Cardiac septum (tissue), 1 donor: ENCODE results near the gene CFL1. TPM values are rescaled to one million over a fixed set of nuclear protein-coding genes. Genes with fewer than 3 reads are reported as not detected.

Source experiments
- DNase-seq: peaks from one replicate; pipeline ENCODE4 v3.0.0-alpha.2; 2020; ENCODE audit warnings: low spot score
- intact Hi-C: fragments of 100-400 bp; cut with DNase I; formaldehyde crosslinking; loops from one replicate; pipeline ENCODE4 v1.14.0; 2022
- total RNA-seq: library from RNA; stranded (reverse); fragmentation: NEBNext Ultra II Directional; extraction: Animal tissue kit (Norgen Biotek cat#: 25700); gene quantifications from one replicate; pipeline ENCODE4 v1.2.1, GENCODE V29; 2021
- donor health status: DM: no; HTN: no; CAD: no.

CFL1 gene
- total RNA-seq, 1 donor from 2014 or later, result 434 TPM

DNA sequence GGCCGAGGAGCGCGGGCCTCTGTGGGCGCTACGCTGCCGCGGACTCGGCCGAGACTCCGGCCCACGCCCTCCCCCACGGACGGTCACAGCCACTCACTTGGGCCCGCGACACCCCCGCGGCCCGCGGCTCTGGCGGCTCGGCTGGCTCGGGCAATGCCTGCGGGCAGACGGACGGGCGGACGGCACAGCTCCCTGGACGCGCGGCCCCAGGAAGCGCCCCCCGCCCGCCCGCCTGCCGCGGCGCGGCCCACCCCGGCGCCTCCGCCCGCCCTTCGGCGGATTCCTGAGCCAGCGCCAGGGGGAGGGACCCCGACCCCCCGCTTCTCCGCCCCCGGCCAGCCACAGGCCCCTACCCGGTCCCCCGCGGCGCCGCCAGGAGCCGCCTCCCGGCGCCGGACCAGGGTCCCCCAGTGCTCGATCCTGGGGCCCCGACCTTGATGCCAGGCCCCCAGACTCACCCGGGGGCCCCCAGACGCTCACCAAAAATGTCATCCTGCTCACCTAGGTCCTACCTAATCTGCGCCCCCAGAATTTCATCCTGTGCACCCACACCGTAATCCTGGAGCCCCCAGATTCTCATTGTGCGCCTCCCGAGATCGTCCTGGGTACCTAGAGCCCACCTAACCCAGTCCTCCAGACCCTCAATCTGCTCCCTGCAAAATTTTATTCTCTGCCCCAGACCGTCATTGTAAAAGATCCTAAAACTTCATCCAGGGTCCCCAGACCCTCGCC lies 14.8 kb upstream of the CFL1 start, which contains the start of gene EFEMP2:
EFEMP2 (minus strand) TSS at position 215 of the 732 bp plus-strand sequence. CDS start 446 bp downstream, outside the sequence.
- intact Hi-C loops, result loop anchor here (1.0 to 2.0 kb wide), 2 partner anchors 12 to 16 kb away; partner anchors contain the start of genes FIBP and MUS81
- no peak for DNase-seq

DNA sequence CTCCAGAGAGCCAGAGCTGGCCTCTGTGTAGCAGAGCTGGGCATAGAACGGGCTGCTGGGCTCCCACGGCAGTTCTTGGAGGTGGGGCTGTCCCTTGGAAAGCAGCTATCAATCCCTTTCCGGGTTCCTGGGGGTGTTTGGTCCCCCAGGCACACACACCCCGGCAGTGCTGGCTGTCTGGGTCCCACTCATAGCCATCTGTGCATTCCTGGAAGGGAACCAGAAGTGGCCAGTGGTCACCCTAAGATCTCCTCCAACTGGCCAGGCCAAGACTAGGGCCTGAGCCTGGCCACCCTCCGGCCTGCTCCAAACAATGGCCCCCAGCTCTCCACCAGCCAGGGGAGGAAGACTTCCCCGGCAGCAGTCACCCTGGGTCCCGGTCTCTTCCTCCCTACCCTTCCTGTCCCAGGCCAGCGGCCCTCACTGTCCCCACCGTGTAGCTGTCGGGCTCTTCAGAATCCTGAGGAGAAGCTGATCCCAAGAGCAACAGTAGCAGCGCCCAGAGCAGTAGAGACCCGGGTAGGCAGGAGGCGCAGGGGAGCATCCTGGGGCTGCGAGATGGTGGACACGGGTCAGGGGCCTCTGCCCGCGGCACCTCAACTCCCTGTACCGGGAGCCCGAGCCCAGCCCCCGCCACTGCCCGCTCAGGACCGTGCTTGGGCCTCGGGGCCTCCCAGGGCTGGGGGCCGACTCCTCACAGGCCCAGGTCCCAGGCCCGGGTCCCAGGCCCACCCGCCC lies 14.0 kb upstream of the CFL1 start:
- no peak for DNase-seq
- intact Hi-C loops, result loop anchor here (2.0 kb wide), 1 partner anchor 17 kb away; the partner anchor contains the start of gene FIBP

DNA sequence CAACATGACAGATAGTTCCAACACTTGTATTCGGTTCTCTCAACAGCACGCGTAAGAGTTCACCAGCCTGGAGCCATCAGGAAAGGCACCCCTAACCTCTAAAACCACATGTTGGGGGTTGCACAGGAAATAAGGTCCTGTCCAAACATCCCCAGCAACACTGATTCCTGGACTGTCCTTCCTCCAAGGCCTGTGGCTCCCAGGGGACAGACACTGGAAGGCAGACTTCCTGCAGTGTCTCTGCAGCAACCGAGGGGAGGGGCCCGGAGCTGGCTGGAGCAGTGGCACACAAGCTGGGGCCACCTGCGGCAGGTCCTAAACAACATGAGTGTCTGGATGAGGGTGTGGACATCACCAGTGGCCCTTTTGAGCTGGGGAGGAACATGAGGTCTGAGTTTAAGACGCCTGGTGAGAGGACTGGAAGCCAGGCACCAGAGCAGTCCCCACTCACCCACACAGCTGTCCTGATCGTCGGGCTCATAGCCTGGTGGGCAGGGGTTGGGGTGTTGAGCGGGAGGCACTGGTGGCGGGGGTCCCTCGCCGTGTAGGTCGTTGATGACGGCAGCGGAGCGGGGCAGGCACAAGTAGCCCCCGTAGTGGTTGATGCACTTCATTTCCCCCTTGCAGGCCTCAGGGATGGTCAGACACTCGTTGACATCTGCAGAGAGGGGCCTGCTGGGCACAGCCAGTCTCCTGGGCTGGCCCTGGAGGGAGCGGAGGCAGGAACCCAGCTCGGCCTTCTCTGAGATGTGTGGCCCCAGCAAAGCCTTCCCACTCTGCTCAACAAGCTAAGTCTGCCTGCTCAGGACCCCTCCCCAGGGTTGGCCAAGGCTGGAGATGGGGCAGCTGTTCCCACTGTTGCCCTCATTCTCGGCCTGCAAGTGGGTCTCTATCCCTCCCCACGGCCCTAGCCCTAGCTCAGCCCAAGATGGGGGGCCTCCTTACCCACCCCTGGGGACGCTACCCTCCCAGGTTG lies 13.0 kb upstream of the CFL1 start:
- no peak for DNase-seq

DNA sequence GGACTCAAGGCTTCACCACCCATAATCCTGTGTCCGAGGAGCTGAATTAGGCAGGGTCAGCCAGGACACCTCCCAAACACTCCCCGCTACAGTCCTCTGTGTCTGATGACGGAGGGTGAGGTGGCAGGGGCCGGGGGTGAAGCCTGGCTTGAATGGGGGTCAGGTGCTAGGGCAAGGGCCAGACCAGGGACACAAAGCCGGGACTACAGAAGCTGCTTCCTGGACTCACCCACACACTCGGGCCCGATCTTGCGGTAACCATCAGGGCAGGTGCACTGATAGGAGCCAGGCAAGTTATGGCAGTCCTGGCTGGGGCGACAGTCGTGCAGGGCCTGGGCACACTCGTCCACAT lies 12.3 kb upstream of the CFL1 start:
- intact Hi-C loops, result no loop called here
- no peak for DNase-seq

More for the DNA sequence above, 13.0 kb upstream of the CFL1 start:
- intact Hi-C loops, result no loop called here

DNA sequence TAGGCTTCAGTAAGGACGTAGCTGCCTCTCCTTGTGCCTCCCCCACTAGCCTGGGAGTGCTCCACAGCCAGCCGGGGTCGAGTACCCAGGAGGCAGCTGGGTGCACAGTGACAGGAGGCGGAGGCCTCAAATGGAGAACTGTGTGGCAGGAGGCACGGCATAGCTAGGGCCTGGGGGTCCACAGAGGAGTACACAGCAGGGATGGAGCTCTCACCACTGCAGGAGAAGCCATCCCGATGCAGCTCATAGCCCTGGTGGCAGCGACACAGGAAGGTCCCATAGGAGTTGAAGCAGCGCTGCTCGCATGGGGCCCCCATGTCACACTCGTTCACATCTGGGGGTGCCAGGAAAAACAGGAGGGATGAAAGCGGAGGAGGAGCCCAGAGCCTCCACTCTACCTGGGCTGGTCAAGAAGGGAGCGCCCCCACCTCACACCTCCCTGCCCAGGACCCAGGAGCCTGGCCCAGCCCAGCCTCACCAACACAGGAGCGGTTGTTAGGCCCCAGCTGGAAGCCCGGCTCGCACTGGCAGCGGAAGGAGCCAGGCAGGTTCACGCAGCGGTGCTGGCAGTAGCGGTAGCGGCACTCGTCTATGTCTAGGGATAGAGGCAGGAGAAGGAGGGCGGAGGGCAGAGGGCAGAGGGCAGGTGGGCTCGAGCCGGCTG lies 11.8 kb upstream of the CFL1 start:
- DNase-seq, result no peak
- intact Hi-C loops, result no loop called here

DNA sequence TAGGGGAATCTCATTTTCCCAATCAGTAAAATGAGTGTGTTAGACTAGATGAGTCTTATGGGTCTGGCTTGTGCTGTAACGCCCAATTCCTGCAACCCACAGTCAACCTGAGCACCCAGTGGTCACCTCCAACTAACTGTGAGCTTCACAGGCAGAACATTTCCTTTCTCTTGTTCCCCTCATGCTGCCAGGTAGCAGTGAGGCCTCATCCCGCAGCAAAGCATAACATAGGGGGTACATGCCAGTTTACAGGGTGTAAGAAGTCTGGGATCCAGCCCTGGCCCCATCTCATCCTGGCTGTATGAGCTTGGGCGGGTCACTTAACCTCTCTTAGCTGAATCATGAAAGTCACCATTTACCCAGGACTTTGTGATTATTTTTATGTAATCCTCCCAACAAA lies 10.9 kb upstream of the CFL1 start:
- DNase-seq, result no peak
- intact Hi-C loops, result no loop called here

DNA sequence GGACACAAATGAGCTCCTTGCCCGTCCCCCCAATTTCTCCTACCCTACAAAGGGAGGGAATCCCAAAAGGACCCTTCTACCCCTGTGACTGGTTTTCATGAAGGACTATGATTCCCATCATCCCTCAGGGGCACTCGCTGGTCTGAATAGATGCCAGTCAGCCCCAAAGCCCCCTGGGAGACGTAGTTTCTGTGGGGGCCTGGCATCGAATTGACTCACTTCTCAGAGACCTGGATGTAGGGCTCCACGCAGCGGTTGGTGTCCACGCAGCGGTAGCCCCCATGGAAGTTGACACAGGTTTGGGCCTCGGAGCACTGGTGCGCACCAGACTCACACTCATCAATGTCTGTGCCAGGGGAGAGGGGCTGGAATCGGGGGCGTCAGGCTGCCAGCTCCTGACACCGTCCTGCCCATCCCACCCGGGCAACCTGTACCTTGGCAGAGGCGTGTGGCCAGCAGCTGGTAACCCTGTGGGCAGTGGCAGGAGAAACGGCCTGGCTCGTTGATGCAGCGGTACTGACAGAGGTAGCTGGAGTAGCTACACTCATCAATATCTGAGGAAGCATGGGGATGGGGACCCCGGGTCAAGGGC lies 10.2 kb upstream of the CFL1 start:
- intact Hi-C loops, result no loop called here
- DNase-seq, result no peak

DNA sequence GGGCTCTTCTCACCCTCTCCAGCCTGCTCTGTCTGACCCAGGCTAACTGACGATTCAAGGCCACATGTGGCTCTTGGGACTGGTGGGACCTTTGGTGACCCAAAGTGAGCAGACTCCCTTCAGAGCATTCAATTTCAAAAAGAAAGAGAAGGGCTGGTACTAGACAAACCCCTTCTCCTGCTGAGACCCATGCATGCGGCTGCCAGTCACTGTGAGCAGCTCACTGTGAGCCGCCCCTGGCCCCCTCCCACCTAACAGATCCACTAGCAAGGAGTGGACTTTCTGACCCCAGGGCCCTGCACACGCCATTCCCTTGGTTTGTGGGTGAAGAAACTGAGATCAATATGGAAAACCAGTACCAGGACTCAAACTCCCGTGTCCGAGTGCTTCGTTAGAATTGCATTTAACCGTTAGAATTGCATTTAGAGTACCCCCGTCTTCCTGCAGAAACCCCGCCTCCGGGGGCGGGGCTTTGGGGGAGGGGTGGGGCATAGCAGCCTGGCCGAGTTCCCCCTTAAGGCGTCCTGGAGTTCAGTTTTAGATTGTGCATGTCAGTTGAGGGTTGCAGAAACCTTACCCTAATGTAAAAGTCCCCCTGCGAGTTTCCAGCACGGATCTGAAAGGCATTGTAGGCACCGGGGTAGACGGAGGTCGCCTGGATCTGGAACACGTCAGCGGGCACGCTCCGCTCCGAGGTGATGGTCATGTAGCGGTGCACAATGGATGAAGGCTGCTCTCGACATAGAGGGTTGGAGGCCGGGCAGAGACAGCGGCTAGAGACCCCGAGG lies 9.5 kb upstream of the CFL1 start:
- no peak for DNase-seq
- intact Hi-C loops, result no loop called here

DNA sequence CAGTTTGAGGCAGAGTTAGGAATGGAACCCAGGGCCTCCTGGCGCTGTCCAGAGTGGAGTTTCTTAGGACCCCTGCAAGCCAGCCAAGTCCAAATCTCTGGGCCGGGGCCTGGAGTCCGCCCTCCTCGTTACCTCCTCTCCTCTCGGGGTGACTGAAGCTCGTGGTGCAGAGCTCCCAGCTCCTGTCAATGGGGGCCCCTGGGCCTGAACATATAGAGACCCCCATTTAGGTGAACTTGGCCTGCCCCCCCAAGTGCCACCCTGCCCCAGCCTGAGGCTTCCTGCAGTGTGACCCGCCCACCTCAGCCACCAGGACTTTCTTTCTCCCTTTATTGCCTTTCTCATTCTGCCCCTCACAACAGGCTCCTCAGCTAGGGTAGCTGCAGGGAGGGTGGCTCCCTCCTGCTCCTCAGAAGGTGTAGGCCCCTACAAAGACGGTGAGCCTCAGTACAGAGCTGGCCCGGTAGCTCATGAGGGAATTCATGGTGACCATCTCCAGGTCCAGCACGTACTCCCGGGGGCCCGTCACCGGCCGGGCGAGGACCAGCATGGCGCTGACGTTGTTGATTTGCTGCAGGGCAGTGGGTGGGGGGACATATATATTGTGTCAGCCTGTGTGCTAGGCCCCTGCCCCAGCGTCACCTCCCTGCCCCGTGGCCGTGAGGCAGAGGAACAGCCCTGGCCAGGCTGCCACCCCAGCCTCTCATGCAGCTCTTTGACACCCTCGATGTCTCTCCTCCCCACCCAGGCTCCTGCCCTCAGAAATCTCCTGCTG lies 8.7 kb upstream of the CFL1 start:
- DNase-seq, result no peak
- intact Hi-C loops, result no loop called here

DNA sequence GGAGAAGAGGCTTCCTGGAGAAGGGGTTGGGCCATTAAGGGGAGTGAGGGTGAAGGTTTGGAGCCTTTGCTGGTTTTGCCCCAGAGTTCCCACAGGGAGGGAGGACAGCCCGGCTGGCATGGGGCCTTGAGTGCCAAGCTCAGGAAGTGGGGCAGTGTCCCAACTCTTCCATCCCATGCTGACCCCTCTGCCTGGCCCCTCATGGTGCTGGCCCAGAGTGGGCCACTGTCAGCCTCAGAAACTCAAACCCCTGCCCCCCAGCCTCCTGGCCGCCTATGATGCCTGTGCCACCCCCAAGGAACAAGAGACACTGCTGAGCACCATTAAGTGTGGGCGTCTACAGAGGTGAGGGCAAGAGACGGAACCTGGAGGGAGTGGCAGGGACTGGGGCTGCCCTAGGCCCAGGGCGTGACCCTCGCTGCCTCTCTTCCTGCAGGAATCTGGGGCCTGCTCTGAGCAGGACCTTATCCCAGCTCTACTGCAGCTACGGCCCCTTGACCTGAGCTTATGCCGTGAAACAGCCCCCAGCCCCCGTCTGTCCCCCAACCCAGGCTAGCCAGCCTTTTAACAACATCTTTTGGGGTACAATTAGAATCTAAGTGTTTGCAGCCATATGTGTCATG lies 7.7 kb upstream of the CFL1 start:
- intact Hi-C loops, result no loop called here
- no peak for DNase-seq

DNA sequence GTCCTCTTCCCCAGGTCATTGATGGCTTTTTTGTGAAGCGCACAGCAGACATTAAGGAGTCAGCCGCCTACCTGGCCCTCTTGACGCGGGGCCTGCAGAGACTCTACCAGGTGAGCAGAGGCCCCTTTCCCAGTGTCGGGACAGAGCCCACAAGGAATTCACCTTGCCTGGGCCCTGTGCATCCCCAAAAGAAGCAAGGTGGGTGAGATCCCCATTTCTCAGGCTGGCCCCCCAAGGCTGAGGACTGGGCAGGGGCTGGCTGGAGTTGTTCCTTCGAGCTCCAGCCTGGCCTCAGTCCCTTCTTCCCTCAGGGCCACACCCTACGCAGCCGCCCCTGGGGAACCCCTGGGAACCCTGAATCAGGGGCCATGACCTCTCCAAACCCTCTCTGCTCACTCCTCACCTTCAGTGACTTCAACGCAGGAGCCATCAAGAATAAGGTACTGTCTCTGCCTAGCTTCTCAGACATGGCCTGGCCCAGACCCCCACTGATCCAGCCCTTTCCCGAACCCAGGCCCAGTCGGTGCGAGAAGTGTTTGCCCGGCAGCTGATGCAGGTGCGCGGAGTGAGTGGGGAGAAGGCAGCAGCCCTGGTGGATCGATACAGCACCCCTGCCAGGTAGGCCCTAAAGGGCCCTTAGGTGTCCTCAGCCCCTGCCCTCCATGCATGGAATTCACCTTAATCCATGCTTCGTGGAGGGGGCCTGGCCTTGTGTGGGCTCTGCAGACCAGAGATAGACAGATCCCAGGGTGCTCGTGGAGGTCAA lies 6.9 kb upstream of the CFL1 start:
- intact Hi-C loops, result no loop called here

DNA sequence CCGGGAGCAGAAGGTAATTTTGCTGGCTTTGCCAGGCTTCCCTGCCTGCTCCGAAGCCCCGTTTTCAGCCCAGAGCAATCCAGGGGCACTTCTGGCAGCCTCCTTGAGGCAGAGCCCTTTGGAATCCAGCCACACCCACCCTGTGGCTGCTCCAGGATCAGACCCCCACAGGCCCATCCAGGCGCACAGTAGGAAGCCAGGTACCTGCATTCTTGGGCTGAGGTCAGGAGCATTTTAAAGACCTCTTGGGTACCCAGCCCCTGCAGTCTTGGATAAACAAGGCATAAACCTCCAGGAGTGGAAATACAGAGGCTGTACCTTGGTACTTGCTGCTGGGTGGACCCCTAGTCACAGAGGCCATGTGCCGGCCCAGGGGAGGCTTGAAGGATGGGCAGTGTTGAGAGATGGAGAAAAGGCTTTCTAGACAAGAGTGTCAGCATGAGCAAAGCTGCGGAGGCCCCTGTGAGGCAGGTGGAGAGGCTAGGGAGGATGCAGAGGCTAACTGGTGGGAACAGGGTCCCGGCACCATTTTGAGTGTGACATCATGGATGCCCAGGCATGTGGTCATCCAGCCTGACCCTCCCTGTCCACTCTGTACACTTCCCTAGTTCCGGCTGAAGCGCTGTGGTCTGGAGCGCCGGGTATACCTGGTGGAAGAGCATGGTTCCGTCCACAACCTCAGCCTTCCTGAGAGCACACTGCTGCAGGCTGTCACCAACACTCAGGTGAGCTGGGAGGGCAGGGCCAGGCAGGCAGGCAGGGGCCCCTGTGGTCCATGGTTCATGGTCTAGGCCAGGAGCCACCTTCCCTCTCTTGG lies 6.1 kb upstream of the CFL1 start:
- no peak for DNase-seq
- intact Hi-C loops, result no loop called here

More for the DNA sequence above, 6.9 kb upstream of the CFL1 start:
- no peak for DNase-seq

DNA sequence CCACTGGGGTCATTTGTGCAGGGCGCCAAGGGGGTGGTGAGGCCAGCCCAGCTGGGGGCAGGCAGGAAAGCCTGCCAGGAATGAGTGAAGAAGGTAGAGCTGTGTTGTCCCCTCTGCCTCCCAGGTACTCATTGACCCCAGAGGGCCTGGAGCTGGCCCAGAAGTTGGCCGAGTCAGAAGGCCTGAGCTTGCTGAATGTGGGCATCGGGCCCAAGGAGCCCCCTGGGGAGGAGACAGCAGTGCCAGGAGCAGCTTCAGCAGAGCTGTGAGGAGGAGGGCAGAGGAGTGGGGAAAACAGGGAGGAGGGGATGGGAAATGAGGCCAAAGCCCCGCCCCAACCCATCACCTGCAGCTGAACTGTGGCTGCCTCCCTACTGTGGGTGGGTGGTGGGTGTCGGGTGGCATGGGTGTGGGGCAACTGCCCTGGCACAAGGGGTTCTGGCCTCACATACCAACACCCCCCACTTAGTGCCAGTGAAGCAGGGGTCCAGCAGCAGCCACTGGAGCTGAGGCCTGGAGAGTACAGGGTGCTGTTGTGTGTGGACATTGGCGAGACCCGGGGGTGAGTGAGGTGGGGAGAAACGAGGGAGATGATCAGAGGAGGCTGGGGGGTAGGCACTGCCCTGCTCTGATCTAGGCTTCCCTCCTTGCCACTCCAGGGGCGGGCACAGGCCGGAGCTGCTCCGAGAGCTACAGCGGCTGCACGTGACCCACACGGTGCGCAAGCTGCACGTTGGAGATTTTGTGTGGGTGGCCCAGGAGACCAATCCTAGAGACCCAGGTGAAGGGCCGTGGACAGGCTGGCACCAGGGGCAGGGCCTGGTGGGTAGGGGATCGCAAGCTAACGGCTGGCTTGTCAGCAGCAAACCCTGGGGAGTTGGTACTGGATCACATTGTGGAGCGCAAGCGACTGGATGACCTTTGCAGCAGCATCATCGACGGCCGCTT lies 5.2 kb upstream of the CFL1 start:
- intact Hi-C loops, result no loop called here
- DNase-seq, result no peak

DNA sequence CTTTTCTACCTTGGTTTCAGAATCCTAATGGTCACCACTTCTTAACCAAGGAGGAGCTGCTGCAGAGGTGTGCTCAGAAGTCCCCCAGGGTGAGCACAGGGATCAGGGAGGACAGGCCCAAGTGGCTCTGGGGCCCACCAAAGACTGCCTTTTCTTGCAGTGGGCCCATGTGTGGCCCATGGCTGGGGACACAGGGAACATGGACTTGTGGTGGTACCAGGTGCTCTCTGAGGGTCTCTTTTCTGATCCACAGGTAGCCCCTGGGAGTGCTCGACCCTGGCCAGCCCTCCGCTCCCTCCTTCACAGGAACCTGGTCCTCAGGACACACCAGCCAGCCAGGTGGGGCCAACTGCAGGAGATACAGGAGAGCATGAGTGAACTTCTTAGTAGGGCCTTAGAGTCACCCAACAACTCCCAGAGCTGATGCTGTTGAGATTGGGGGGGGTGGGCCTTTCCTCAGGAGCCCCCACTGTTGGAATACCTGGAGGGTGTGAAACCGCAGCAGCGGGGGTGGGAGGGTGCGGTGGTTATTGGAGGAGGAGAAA lies 4.3 kb upstream of the CFL1 start:
- intact Hi-C loops, result no loop called here
- DNase-seq, result no peak
